ENCODE data around the gene LEPR.

LEPR gene

GRCh38 chr1:65419681-65420589, 533 bp upstream of the LEPR start:
- Histone ChIP-seq H3K27ac (peak overlapping the region; percentile 95 to 96), H3K9me3 (no peaks in the 10 kb centered on the region), H3K27me3 (no peaks in the 10 kb centered on the region), H3K36me3 (no peaks in the 10 kb centered on the region), H3K4me3 (peak overlapping the region; percentile 75 to 79), H3K4me1 (peaks cover 0 to 37% (median 27%) of the 10 kb centered on the region in 4 donors)
- peak; percentile 99 for DNase-seq
- TF ChIP-seq CTCF (IDR thresholded peaks at IDR 0.05) = no peak
- intact Hi-C loops (cut with DNase I; ENCODE audit: low total_unique reads) = loop anchor here (10.0 kb wide), 1 partner anchor 155 kb away; no protein-coding TSS in a partner anchor

- H3K4me1 ChIP-seq = peaks cover 0 to 41% (median 27%) of the 10 kb centered on the region in 4 donors
- peak overlapping the region; percentile 95 to 96 for H3K27ac ChIP-seq
- H3K9me3 ChIP-seq = no peaks in the 10 kb centered on the region
- H3K27me3 ChIP-seq = no peaks in the 10 kb centered on the region
- intact Hi-C loops (cut with DNase I; ENCODE audit: low total_unique reads) = loop anchor here (10.0 kb wide), 1 partner anchor 157 kb away; no protein-coding TSS in a partner anchor
- H3K36me3 ChIP-seq = peaks cover 10 to 14% (median 13%) of the 10 kb centered on the region in 3 donors
- peak overlapping the region; percentile 75 to 79 for H3K4me3 ChIP-seq
- TF ChIP-seq CTCF (IDR thresholded peaks at IDR 0.05) = no peak
- no peak for DNase-seq
Observed at GRCh38 chr1:65421351-65422025, 1.0 kb downstream of the LEPR start.

- Histone ChIP-seq H3K27ac (peak overlapping the region in 1 of 2 donors; percentile 15), H3K27me3 (no peaks in the 10 kb centered on the region), H3K36me3 (peaks cover 18 to 24% (median 23%) of the 10 kb centered on the region in 3 donors), H3K9me3 (no peaks in the 10 kb centered on the region), H3K4me3 (peak overlapping the region; percentile 75 to 79), H3K4me1 (peaks cover 0 to 41% (median 27%) of the 10 kb centered on the region in 4 donors)
- no peak for TF ChIP-seq CTCF (IDR thresholded peaks at IDR 0.05)
- no peak for DNase-seq
- intact Hi-C loops (cut with DNase I; ENCODE audit: low total_unique reads) = loop anchor here (10.0 kb wide), 1 partner anchor 158 kb away; no protein-coding TSS in a partner anchor
Observed at GRCh38 chr1:65422241-65423203, 2.1 kb downstream of the LEPR start.

- intact Hi-C loops (cut with DNase I; ENCODE audit: low total_unique reads) = loop anchor here (10.0 kb wide), 1 partner anchor 159 kb away; no protein-coding TSS in a partner anchor
- Histone ChIP-seq H3K27me3 (no peaks in the 10 kb centered on the region), H3K27ac (peak overlapping the region in 1 of 2 donors; percentile 23), H3K9me3 (no peaks in the 10 kb centered on the region), H3K4me3 (no peak overlapping the region), H3K36me3 (peaks cover 18 to 30% (median 26%) of the 10 kb centered on the region in 3 donors), H3K4me1 (peaks cover 0 to 42% (median 28%) of the 10 kb centered on the region in 4 donors)
- no peak for TF ChIP-seq CTCF (IDR thresholded peaks at IDR 0.05)
- no peak for DNase-seq
Observed at GRCh38 chr1:65423884-65424572, 3.6 kb downstream of the LEPR start.
